ENCODE results near the gene HLA-A.

The HLA-A gene

GRCh38 chr6:29948277-29948676 lies 5.9 kb downstream of the HLA-A start:
- no peak for DNase-seq (ENCODE audit: low read depth, low spot score)
- no peaks in the 10 kb centered on the region for H3K9me3 ChIP-seq (ENCODE audit: control insufficient read depth, insufficient read depth, low read length)
- peaks cover 3% of the 10 kb centered on the region; the same call in 1 of the 2 replicates for H3K36me3 ChIP-seq (ENCODE audit: control insufficient read depth, insufficient read depth, low read length)
- WGBS (ENCODE audit: insufficient coverage, insufficient read length): no CpG with 5 or more reads among the region's 2 CpGs
- no peaks in the 10 kb centered on the region for H3K4me1 ChIP-seq (ENCODE audit: control insufficient read depth, insufficient read depth, low read length)
- H3K27me3 ChIP-seq (ENCODE audit: control insufficient read depth, insufficient read depth, low read length): no peaks in the 10 kb centered on the region
- no peak overlapping the region for H3K27ac ChIP-seq (ENCODE audit: low read length)
- H3K4me3 ChIP-seq (ENCODE audit: low read length): no peak overlapping the region

GRCh38 chr6:29949934-29950333 lies 7.6 kb downstream of the HLA-A start:
- no peak overlapping the region for H3K4me3 ChIP-seq (ENCODE audit: low read length)
- H3K4me1 ChIP-seq (ENCODE audit: control insufficient read depth, insufficient read depth, low read length): no peaks in the 10 kb centered on the region
- DNase-seq (ENCODE audit: low read depth, low spot score): no peak
- no peaks in the 10 kb centered on the region for H3K9me3 ChIP-seq (ENCODE audit: control insufficient read depth, insufficient read depth, low read length)
- WGBS (ENCODE audit: insufficient coverage, insufficient read length): no CpG with 5 or more reads among the region's 7 CpGs
- H3K27ac ChIP-seq (ENCODE audit: low read length): no peak overlapping the region
- no peaks in the 10 kb centered on the region for H3K36me3 ChIP-seq (ENCODE audit: control insufficient read depth, insufficient read depth, low read length)
- H3K27me3 ChIP-seq (ENCODE audit: control insufficient read depth, insufficient read depth, low read length): no peaks in the 10 kb centered on the region

- no peak for DNase-seq (ENCODE audit: low read depth, low spot score)
- H3K27ac ChIP-seq (ENCODE audit: low read length): no peak overlapping the region
- H3K36me3 ChIP-seq (ENCODE audit: control insufficient read depth, insufficient read depth, low read length): no peaks in the 10 kb centered on the region
- no peaks in the 10 kb centered on the region for H3K9me3 ChIP-seq (ENCODE audit: control insufficient read depth, insufficient read depth, low read length)
- no peaks in the 10 kb centered on the region for H3K4me1 ChIP-seq (ENCODE audit: control insufficient read depth, insufficient read depth, low read length)
- H3K4me3 ChIP-seq (ENCODE audit: low read length): no peak overlapping the region
- H3K27me3 ChIP-seq (ENCODE audit: control insufficient read depth, insufficient read depth, low read length): no peaks in the 10 kb centered on the region
- WGBS (ENCODE audit: insufficient coverage, insufficient read length): no CpG with 5 or more reads among the region's 3 CpGs
Measured at GRCh38 chr6:29951882-29952281, 9.6 kb downstream of the HLA-A start.

- no peak overlapping the region for H3K27ac ChIP-seq (ENCODE audit: low read length)
- no peak for DNase-seq (ENCODE audit: low read depth, low spot score)
- H3K36me3 ChIP-seq (ENCODE audit: control insufficient read depth, insufficient read depth, low read length): no peaks in the 10 kb centered on the region; the same call in 1 of the 2 replicates
- no peaks in the 10 kb centered on the region for H3K9me3 ChIP-seq (ENCODE audit: control insufficient read depth, insufficient read depth, low read length)
- H3K27me3 ChIP-seq (ENCODE audit: control insufficient read depth, insufficient read depth, low read length): no peaks in the 10 kb centered on the region
- no CpG with 5 or more reads among the region's 3 CpGs for WGBS (ENCODE audit: insufficient coverage, insufficient read length)
- H3K4me3 ChIP-seq (ENCODE audit: low read length): no peak overlapping the region
- H3K4me1 ChIP-seq (ENCODE audit: control insufficient read depth, insufficient read depth, low read length): no peaks in the 10 kb centered on the region
Measured at GRCh38 chr6:29953001-29953441, 10.7 kb downstream of the HLA-A start.

- H3K4me1 ChIP-seq (ENCODE audit: control insufficient read depth, insufficient read depth, low read length): no peaks in the 10 kb centered on the region
- no peaks in the 10 kb centered on the region for H3K9me3 ChIP-seq (ENCODE audit: control insufficient read depth, insufficient read depth, low read length)
- H3K36me3 ChIP-seq (ENCODE audit: control insufficient read depth, insufficient read depth, low read length): no peaks in the 10 kb centered on the region; the same call in 1 of the 2 replicates
- DNase-seq (ENCODE audit: low read depth, low spot score): no peak
- H3K27ac ChIP-seq (ENCODE audit: low read length): no peak overlapping the region
- WGBS (ENCODE audit: insufficient coverage, insufficient read length): no CpG with 5 or more reads among the region's 2 CpGs
- no peaks in the 10 kb centered on the region for H3K27me3 ChIP-seq (ENCODE audit: control insufficient read depth, insufficient read depth, low read length)
- no peak overlapping the region for H3K4me3 ChIP-seq (ENCODE audit: low read length)
Measured at GRCh38 chr6:29953686-29954085, 11.4 kb downstream of the HLA-A start.

- Histone ChIP-seq H3K4me1 (ENCODE audit: control insufficient read depth, insufficient read depth, low read length) (no peaks in the 10 kb centered on the region), H3K27me3 (ENCODE audit: control insufficient read depth, insufficient read depth, low read length) (no peaks in the 10 kb centered on the region), H3K4me3 (ENCODE audit: low read length) (no peak overlapping the region), H3K9me3 (ENCODE audit: control insufficient read depth, insufficient read depth, low read length) (no peaks in the 10 kb centered on the region), H3K36me3 (ENCODE audit: control insufficient read depth, insufficient read depth, low read length) (no peaks in the 10 kb centered on the region; the same call in 1 of the 2 replicates), H3K27ac (ENCODE audit: low read length) (no peak overlapping the region)
- WGBS (ENCODE audit: insufficient coverage, insufficient read length): no CpG with 5 or more reads among the region's 1 CpG
- no peak for DNase-seq (ENCODE audit: low read depth, low spot score)
Measured at GRCh38 chr6:29954272-29954671, 11.9 kb downstream of the HLA-A start.

- no CpG with 5 or more reads among the region's 9 CpGs for WGBS (ENCODE audit: insufficient coverage, insufficient read length)
- no peak overlapping the region for H3K4me3 ChIP-seq (ENCODE audit: low read length)
- H3K36me3 ChIP-seq (ENCODE audit: control insufficient read depth, insufficient read depth, low read length): no peaks in the 10 kb centered on the region; the same call in 1 of the 2 replicates
- no peaks in the 10 kb centered on the region for H3K4me1 ChIP-seq (ENCODE audit: control insufficient read depth, insufficient read depth, low read length)
- H3K9me3 ChIP-seq (ENCODE audit: control insufficient read depth, insufficient read depth, low read length): no peaks in the 10 kb centered on the region
- DNase-seq (ENCODE audit: low read depth, low spot score): no peak
- H3K27me3 ChIP-seq (ENCODE audit: control insufficient read depth, insufficient read depth, low read length): no peaks in the 10 kb centered on the region
- H3K27ac ChIP-seq (ENCODE audit: low read length): no peak overlapping the region
Measured at GRCh38 chr6:29955783-29956182, 13.5 kb downstream of the HLA-A start.

- H3K27me3 ChIP-seq (ENCODE audit: control insufficient read depth, insufficient read depth, low read length): no peaks in the 10 kb centered on the region
- no peak for DNase-seq (ENCODE audit: low read depth, low spot score)
- no peak overlapping the region for H3K4me3 ChIP-seq (ENCODE audit: low read length)
- WGBS (ENCODE audit: insufficient coverage, insufficient read length): no CpG with 5 or more reads among the region's 21 CpGs
- H3K36me3 ChIP-seq (ENCODE audit: control insufficient read depth, insufficient read depth, low read length): no peaks in the 10 kb centered on the region; the same call in 1 of the 2 replicates
- no peaks in the 10 kb centered on the region for H3K9me3 ChIP-seq (ENCODE audit: control insufficient read depth, insufficient read depth, low read length)
- no peak overlapping the region for H3K27ac ChIP-seq (ENCODE audit: low read length)
- H3K4me1 ChIP-seq (ENCODE audit: control insufficient read depth, insufficient read depth, low read length): no peaks in the 10 kb centered on the region
Measured at GRCh38 chr6:29956518-29956917, 14.2 kb downstream of the HLA-A start.

GRCh38 chr6:29958046-29958445 lies 15.7 kb downstream of the HLA-A start:
- Histone ChIP-seq H3K4me3 (ENCODE audit: low read length) (no peak overlapping the region), H3K4me1 (ENCODE audit: control insufficient read depth, insufficient read depth, low read length) (no peaks in the 10 kb centered on the region)
- WGBS (ENCODE audit: insufficient coverage, insufficient read length): no CpG with 5 or more reads among the region's 1 CpG

GRCh38 chr6:29958921-29959320 lies 16.6 kb downstream of the HLA-A start:
- no peak overlapping the region for H3K27ac ChIP-seq (ENCODE audit: low read length)
- H3K9me3 ChIP-seq (ENCODE audit: control insufficient read depth, insufficient read depth, low read length): no peaks in the 10 kb centered on the region
- no peak overlapping the region for H3K4me3 ChIP-seq (ENCODE audit: low read length)
- no peaks in the 10 kb centered on the region; the same call in 1 of the 2 replicates for H3K36me3 ChIP-seq (ENCODE audit: control insufficient read depth, insufficient read depth, low read length)
- no peaks in the 10 kb centered on the region for H3K4me1 ChIP-seq (ENCODE audit: control insufficient read depth, insufficient read depth, low read length)
- no peaks in the 10 kb centered on the region for H3K27me3 ChIP-seq (ENCODE audit: control insufficient read depth, insufficient read depth, low read length)
- DNase-seq (ENCODE audit: low read depth, low spot score): no peak
- no CpG with 5 or more reads among the region's 2 CpGs for WGBS (ENCODE audit: insufficient coverage, insufficient read length)

More at GRCh38 chr6:29958046-29958445, 15.7 kb downstream of the HLA-A start:
- Histone ChIP-seq H3K36me3 (ENCODE audit: control insufficient read depth, insufficient read depth, low read length) (no peaks in the 10 kb centered on the region; the same call in 1 of the 2 replicates), H3K27ac (ENCODE audit: low read length) (no peak overlapping the region), H3K27me3 (ENCODE audit: control insufficient read depth, insufficient read depth, low read length) (no peaks in the 10 kb centered on the region), H3K9me3 (ENCODE audit: control insufficient read depth, insufficient read depth, low read length) (no peaks in the 10 kb centered on the region)
- DNase-seq (ENCODE audit: low read depth, low spot score): no peak

GRCh38 chr6:29959467-29959866 lies 17.1 kb downstream of the HLA-A start:
- no peak for DNase-seq (ENCODE audit: low read depth, low spot score)
- H3K27me3 ChIP-seq (ENCODE audit: control insufficient read depth, insufficient read depth, low read length): no peaks in the 10 kb centered on the region
- no peaks in the 10 kb centered on the region; the same call in 1 of the 2 replicates for H3K36me3 ChIP-seq (ENCODE audit: control insufficient read depth, insufficient read depth, low read length)
- H3K9me3 ChIP-seq (ENCODE audit: control insufficient read depth, insufficient read depth, low read length): no peaks in the 10 kb centered on the region
- no peaks in the 10 kb centered on the region for H3K4me1 ChIP-seq (ENCODE audit: control insufficient read depth, insufficient read depth, low read length)
- no peak overlapping the region for H3K27ac ChIP-seq (ENCODE audit: low read length)
- no peak overlapping the region for H3K4me3 ChIP-seq (ENCODE audit: low read length)
